NCI-H1105 treated with DMSO at 0.1 percent for 48 hours (cell line): ENCODE results near the gene ATRNL1.

Source experiments
- DNase-seq: peaks from one replicate; lab custom pipeline; 2025; lab: John Stamatoyannopoulos, UW

The ATRNL1 gene

GRCh38 chr10:115980470-115980869 lies 887.3 kb downstream of the ATRNL1 start:
- DNase-seq: no peak

GRCh38 chr10:115981081-115981480 lies 887.9 kb downstream of the ATRNL1 start:
- no peak for DNase-seq

- DNase-seq: no peak
Observed at GRCh38 chr10:115982076-115982475, 888.9 kb downstream of the ATRNL1 start.

- no peak for DNase-seq
Observed at GRCh38 chr10:115982526-115982925, 889.4 kb downstream of the ATRNL1 start.

GRCh38 chr10:115985786-115986185 lies 892.6 kb downstream of the ATRNL1 start:
- no peak for DNase-seq

GRCh38 chr10:115988380-115988779 lies 895.2 kb downstream of the ATRNL1 start:
- no peak for DNase-seq

GRCh38 chr10:115989621-115990020 lies 896.5 kb downstream of the ATRNL1 start:
- DNase-seq: no peak

GRCh38 chr10:115992236-115992986 lies 899.2 kb downstream of the ATRNL1 start:
- DNase-seq: no peak

- DNase-seq: no peak
Observed at GRCh38 chr10:115996031-115996430, 902.9 kb downstream of the ATRNL1 start.

GRCh38 chr10:115998301-115998700 lies 905.1 kb downstream of the ATRNL1 start:
- DNase-seq: no peak
